ENCODE data around the gene OR4D10. TPM values are rescaled to one million over a fixed set of nuclear protein-coding genes. Genes with fewer than 3 reads are reported as not detected.
"Not testable (repeated sequence)": the region's sequence is repeated elsewhere in the genome, so short reads cannot be mapped to it uniquely, and the experiment has no call there.

OR4D10 gene
- total RNA-seq, 3 donors from 2014 or later = not detected

DNA sequence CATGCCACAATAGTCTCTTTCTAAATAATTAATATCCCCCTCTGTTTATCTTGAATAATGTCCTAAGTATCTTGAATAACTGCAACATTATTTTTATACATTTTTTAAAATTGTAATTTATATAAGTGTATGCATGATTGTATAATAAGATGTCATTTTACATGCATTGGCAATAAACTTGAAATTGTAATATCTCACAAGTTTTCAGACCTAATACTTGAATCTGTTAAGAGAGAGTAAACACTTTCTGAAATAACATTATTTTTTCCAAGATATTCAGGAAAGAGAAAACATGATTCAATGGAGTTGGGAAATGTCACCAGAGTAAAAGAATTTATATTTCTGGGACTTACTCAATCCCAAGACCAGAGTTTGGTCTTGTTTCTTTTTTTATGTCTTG lies 30.2 kb downstream of the OR4D10 start, which contains the start of gene OR4D11:
TSS of gene OR4D11 (plus strand) at position 301 of the 400 bp plus-strand sequence. CDS start at position 301, 0 bp downstream.
- TF ChIP-seq, protein P1, sequence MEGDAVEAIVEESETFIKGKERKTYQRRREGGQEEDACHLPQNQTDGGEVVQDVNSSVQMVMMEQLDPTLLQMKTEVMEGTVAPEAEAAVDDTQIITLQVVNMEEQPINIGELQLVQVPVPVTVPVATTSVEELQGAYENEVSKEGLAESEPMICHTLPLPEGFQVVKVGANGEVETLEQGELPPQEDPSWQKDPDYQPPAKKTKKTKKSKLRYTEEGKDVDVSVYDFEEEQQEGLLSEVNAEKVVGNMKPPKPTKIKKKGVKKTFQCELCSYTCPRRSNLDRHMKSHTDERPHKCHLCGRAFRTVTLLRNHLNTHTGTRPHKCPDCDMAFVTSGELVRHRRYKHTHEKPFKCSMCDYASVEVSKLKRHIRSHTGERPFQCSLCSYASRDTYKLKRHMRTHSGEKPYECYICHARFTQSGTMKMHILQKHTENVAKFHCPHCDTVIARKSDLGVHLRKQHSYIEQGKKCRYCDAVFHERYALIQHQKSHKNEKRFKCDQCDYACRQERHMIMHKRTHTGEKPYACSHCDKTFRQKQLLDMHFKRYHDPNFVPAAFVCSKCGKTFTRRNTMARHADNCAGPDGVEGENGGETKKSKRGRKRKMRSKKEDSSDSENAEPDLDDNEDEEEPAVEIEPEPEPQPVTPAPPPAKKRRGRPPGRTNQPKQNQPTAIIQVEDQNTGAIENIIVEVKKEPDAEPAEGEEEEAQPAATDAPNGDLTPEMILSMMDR (IDR thresholded peaks at IDR 0.05) = no peak
- Histone ChIP-seq H3K4me1 (ENCODE audit: low read depth) (no peaks in the 10 kb centered on the region), H3K9me3 (no peaks in the 10 kb centered on the region), H3K4me3 (no peak within 1 kb of the TSS), H3K36me3 (ENCODE audit: low read depth) (no peaks in the 10 kb centered on the region)
- ATAC-seq (no peak), DNase-seq (no peak)
- intact Hi-C loops (cut with DNase I, micrococcal nuclease) = no loop called here

DNA sequence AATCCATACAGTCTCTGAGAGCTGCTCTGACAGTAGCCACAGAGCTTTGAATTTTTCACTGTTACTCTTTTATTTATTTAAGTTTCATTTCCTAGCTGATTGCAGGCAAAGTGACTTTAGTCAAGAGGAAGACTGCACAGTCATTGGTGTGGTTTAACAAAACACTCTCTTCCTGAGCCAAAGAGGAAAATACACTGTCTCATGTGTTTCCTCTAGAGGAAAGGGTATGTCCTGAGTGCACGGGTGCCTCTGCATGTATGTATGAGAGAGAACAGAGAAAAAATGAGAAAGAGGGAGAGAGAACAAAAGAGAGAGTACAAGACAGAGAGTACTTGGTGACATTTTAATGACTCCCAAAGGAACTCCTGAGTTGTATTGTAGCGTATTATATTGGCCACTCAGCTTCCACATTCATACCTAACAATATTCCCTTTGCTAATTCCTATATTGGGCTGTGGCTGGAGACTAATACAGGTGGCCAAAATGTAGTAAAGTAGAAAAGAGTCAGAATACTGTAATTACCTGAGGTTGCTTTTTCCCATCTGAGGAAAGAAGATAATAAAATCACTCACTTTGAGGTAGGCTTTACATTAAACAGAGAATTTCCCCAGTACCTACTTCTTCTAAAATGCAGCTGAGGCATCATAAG lies 38.0 kb downstream of the OR4D10 start, which contains the start of gene OR4D9:
TSS of gene OR4D9 (plus strand) at position 599 of the 649 bp plus-strand sequence. CDS start 3,374 bp downstream, outside the sequence.
- H3K4me1 ChIP-seq (ENCODE audit: low read depth) = no peaks in the 10 kb centered on the region
- no peak within 1 kb of the TSS for H3K4me3 ChIP-seq
- TF ChIP-seq, protein P1 (IDR thresholded peaks at IDR 0.05) = no peak
- H3K9me3 ChIP-seq = no peaks in the 10 kb centered on the region
- DNase-seq (no peak), ATAC-seq (no peak)
- H3K36me3 ChIP-seq (ENCODE audit: low read depth) = no peaks in the 10 kb centered on the region
- intact Hi-C loops (cut with DNase I, micrococcal nuclease) = no loop called here

DNA sequence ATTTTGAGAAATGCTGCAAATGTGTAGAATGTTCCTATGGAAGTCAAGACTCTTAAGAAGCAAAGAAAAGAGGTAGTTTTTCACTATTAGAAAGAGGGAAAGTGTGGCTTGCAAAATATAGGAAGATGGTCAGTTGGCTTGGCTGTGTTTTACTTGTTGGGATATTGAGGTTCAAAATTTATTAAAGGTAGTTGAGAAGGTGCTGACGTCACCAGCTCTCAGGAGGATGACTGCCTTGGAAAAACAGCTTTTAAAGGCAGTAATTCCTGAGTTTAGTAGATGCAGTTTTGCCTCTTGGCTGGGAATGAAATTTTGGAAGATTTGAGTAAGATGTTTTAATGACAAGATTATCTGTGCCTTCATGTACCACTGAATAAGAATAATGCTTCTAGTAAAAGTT lies 38.6 kb downstream of the OR4D10 start:
- DNase-seq = no peak

DNA sequence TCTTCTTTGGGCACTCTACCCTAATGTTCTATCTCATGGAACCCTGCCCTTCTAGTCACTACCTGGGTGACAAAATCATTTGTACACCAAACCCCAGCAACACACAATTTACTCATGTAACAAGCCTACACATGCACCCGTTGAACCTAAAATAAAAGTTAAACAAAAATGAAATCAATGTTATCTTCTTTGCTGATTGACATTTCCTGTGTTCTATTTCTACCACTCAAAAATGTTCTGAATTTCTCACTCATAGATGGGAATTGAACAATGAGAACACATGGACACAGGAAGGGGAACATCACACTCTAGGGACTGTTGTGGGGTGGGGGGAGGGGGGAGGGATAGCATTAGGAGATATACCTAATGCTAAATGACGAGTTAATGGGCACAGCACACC lies 47.0 kb downstream of the OR4D10 start:
- H3K36me3 ChIP-seq (ENCODE audit: low read depth); H3K9me3 ChIP-seq; H3K4me3 ChIP-seq; H3K4me1 ChIP-seq (ENCODE audit: low read depth); ATAC-seq; DNase-seq; intact Hi-C loops (cut with DNase I, micrococcal nuclease): not testable (repeated sequence)

More for the DNA sequence above, 38.6 kb downstream of the OR4D10 start:
- Histone ChIP-seq H3K9me3 (no peaks in the 10 kb centered on the region), H3K36me3 (ENCODE audit: low read depth) (no peaks in the 10 kb centered on the region), H3K4me1 (ENCODE audit: low read depth) (no peaks in the 10 kb centered on the region), H3K4me3 (no peak overlapping the region)
- intact Hi-C loops (cut with DNase I, micrococcal nuclease) = no loop called here
- TF ChIP-seq, protein P1 (IDR thresholded peaks at IDR 0.05) = no peak
- ATAC-seq = no peak

DNA sequence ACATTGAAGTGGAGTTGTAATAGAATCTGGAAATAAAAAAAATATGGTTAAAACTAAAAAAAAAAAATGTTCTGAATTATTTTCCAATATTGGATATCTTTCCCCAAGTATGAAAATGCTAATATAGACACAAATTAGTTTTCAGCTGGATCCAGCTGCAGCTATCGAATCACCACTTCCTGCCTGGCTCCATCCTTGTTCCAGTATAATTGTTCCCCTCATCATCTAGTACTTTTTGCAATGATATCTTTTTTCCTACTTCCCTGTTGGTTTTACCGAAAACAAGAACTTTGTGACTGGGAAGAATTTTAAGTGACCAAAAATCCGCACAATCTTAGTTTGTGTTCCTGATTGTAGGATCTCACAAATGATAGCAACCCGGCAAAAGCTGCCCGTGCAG lies 47.6 kb downstream of the OR4D10 start:
- intact Hi-C loops (cut with DNase I, micrococcal nuclease) = no loop called here

DNA sequence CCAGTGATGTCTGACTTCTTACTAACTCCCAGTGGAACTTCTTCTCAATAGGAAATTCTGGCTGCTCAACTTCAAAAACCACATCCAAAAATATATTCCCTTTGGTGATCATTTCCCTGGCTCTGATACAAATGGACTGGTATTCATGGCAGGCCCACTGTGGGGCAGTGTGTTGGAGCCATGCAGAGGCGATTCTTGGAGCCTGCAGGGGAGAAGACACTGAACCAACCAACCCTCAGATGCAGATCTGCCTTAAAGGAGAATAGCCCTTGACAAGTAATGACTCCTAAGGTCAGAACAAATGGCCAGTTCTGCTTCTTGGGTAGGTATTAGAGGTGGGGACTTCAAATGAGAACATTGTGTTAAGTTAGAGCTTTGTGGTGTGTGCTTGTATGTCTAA lies 50.4 kb downstream of the OR4D10 start:
- Histone ChIP-seq H3K4me1 (ENCODE audit: low read depth) (no peaks in the 10 kb centered on the region), H3K4me3 (no peak overlapping the region), H3K36me3 (ENCODE audit: low read depth) (no peaks in the 10 kb centered on the region), H3K9me3 (no peaks in the 10 kb centered on the region)
- no peak for ATAC-seq
- intact Hi-C loops (cut with DNase I, micrococcal nuclease) = no loop called here
- DNase-seq = no peak
- TF ChIP-seq, protein P1 (IDR thresholded peaks at IDR 0.05) = no peak

More for the DNA sequence above, 47.6 kb downstream of the OR4D10 start:
- ATAC-seq (no peak), DNase-seq (no peak)
- Histone ChIP-seq H3K4me3 (no peak overlapping the region), H3K36me3 (ENCODE audit: low read depth) (no peaks in the 10 kb centered on the region), H3K4me1 (ENCODE audit: low read depth) (no peaks in the 10 kb centered on the region), H3K9me3 (no peaks in the 10 kb centered on the region)
- TF ChIP-seq, protein P1 (IDR thresholded peaks at IDR 0.05) = no peak

Measured in mucosa of descending colon (tissue), 3 donors.